Heart right ventricle (tissue), 16 donors: Measurements from ENCODE around the gene RASD1. TPM values are rescaled to one million over a fixed set of nuclear protein-coding genes. Genes with fewer than 3 reads are reported as not detected.

Experiments used
- ATAC-seq, 8 donors: fragments of 200-7000 bp; cut with Tn5 transposase; one replicate each; pipeline ENCODE4 v1.9.1; 2020; ENCODE audit warnings: mild to moderate bottlenecking in 8 of 8, moderate library complexity in 8 of 8, moderate number of reproducible peaks in 1 of 8
- DNase-seq, 2 donors: peaks; one replicate each; pipeline ENCODE4 v3.0.0-alpha.2; 2020
- H3K27ac ChIP-seq, 10 donors: fragments of 200-600 bp; sonication (generic) in 2 of 10; one replicate each; pipeline versions ENCODE4 v1.5.0 to v1.8.0; 2020 to 2022; ENCODE audit warnings: mild to moderate bottlenecking in 3 of 10
- H3K27me3 ChIP-seq, 7 donors: fragments of 200-600 bp; one replicate each; pipeline ENCODE4 v1.8.0; 2021 to 2022; ENCODE audit warnings: mild to moderate bottlenecking in 2 of 7
- H3K36me3 ChIP-seq, 9 donors: fragments of 200-600 bp; sonication (generic) in 1 of 9; one replicate each; pipeline versions ENCODE4 v1.5.0 to v1.8.0; 2020 to 2022; ENCODE audit warnings: mild to moderate bottlenecking in 2 of 9
- H3K4me1 ChIP-seq, 9 donors: fragments of 200-600 bp; sonication (generic) in 1 of 9; one replicate each; pipeline versions ENCODE4 v1.5.0 to v1.8.0; 2020 to 2022; ENCODE audit warnings: mild to moderate bottlenecking in 4 of 9
- H3K4me3 ChIP-seq, 10 donors: fragments of 200-600 bp; sonication (generic) in 2 of 10; one replicate each; pipeline versions ENCODE4 v1.5.0 to v1.8.0; 2020 to 2022; ENCODE audit warnings: mild to moderate bottlenecking in 7 of 10, moderate library complexity in 2 of 10
- H3K9me3 ChIP-seq, 11 donors: fragments of 200-600 bp in 10 of 11; sonication (generic) in 2 of 11; one replicate each; pipeline versions ENCODE4 v1.5.0 to v1.8.0; 2013 to 2022; ENCODE audit warnings: mild to moderate bottlenecking in 2 of 11, control low read depth in 1 of 11, moderate library complexity in 1 of 11
- CTCF ChIP-seq, 9 donors: fragments of 200-600 bp; sonication (generic) in 2 of 9; IDR thresholded peaks; one replicate each; pipeline versions ENCODE4 v1.5.0 to v1.8.0; 2021 to 2022; ENCODE audit warnings: antibody characterized with exemption in 9 of 9, mild to moderate bottlenecking in 5 of 9, moderate library complexity in 1 of 9
- WGBS, 2 donors: extraction: QIAGEN DNeasy Blood & Tissue Kit; methylation state at CpG; one replicate each; pipeline ENCODE4 v1.1.7; 2013; ENCODE audit warnings: inconsistent platforms in 1 of 2; 5-methylcytosine and 5-hydroxymethylcytosine counted together
- intact Hi-C, 10 donors: fragments of 100-400 bp; cut with DNase I; formaldehyde crosslinking; loops; one replicate each; pipeline versions ENCODE4 v1.11.1 to v1.14.2; 2022
- polyA plus RNA-seq, 2 donors: library from polyadenylated mRNA; stranded (reverse); fragments of 200-250 nt; gene quantifications; one replicate each; pipeline ENCODE4 v1.2.3, GENCODE V29; 2013
- total RNA-seq, 10 donors: library from RNA; stranded (reverse); fragmentation: NEBNext Ultra II Directional in 3 of 10; extraction: Animal tissue kit (Norgen Biotek cat#: 25700) in 3 of 10; gene quantifications; one replicate each; pipeline versions ENCODE4 v1.2.1 to v1.2.4, GENCODE V29; 2021 to 2023
- donor health status: Arrhythmogenic right ventricular cardiomyopathy.
- donor health status: ischemic (EF 13 %, LVEDD 7.1; RV severe dilation, severe dysfunction).
- donor health status: healthy with polysubstance abuse.
- donor health status: DM: no; HTN: yes; CAD: no.
- donor health status: DM: no; HTN: no; CAD: no.
- donor health status: ischemic (EF 25% LVEDD 6.9; RV normal size, moderate dysfunction).
- donor health status: ischemic (EF 25% LVEDD 5.7; RV mildly dilated, moderate dysfunction).
- donor health status: healthy.
- donor health status: DM: yes; HTN: yes; CAD: no.
- donor health status: Ischemic cardiomyopathy.
- donor health status: ischemic (EF 35%, LVEDD 5.7; RV mildly dilated, moderate dysfunction).
- donor health status: nonischemic (EF 11% LVEDD 7.7; RV severe dilation, severe dysfunction).
- donor health status: DM: yes; HTN: yes; CAD: no.
- donor health status: PGD.
- donor health status: ischemic (EF 29% LVEDD 5.4; RV normal size, mild dysfunction).
- donor health status: nonischemic (EF 23%, LVEDD 6.1; RV moderate dilation, normal function).

RASD1 gene
- total and polyA plus RNA-seq, 12 donors: 2.2 to 85.8 (median 11.5) TPM

DNA sequence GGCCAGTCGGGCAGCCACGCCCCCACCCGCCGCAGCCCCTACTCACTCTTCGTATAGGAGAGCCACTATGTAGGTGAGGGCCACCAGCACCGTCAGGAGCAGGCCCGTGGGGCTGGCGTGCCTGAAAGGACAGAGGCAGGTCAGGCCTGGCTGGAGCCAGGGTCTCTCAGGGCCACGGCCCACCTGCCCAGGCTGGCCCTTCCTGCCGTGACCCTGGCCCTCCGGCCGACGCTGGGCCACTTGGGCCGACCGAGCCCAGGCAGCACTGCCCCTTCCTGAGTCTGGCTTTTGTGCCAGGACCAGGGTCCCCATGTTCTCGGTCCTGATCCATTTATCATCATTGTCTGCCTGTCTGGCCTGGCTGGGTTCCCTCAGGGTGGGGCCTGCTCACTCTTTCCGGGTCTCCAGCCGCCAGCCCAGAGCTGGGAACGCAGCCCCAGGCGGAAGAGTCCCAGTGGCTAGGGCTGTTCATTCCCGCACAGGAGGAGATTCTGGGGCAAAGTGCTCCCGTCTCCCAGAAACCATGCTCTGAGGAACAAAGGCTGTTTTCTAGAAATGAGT is 10.1 kb upstream of the RASD1 start:
- Histone ChIP-seq H3K27ac (peak overlapping the region in 9 of 10 donors; percentile 48 to 78 (median 74)), H3K4me1 (peaks cover 4 to 21% (median 14%) of the 10 kb centered on the region in 9 donors), H3K4me3 (no peak overlapping the region), H3K36me3 (no peaks in the 10 kb centered on the region), H3K27me3 (no peaks in the 10 kb centered on the region), H3K9me3 (no peaks in the 10 kb centered on the region)
- intact Hi-C loops: loop anchor here in 1 of 10 donors (10.0 kb wide), 1 partner anchor 129 kb away; no protein-coding TSS in a partner anchor
- DNase-seq: no peak
- no peak for TF ChIP-seq CTCF (IDR thresholded peaks at IDR 0.05)
- ATAC-seq: peak in 6 of 8 donors; percentile 5 to 48 (median 30)
- WGBS, 2 donors: 67 to 70% methylated on average over 22 of the region's 22 CpGs

- ATAC-seq: no peak
- intact Hi-C loops: loop anchor here in 1 of 10 donors (10.0 kb wide), 1 partner anchor 129 kb away; no protein-coding TSS in a partner anchor
Observed at GRCh38 chr17:17505610-17506171, 9.5 kb upstream of the RASD1 start.

GRCh38 chr17:17505151-17505550 is 9.0 kb upstream of the RASD1 start:
- H3K4me1 ChIP-seq: peaks cover 4 to 21% (median 14%) of the 10 kb centered on the region in 9 donors
- ATAC-seq (no peak), DNase-seq (no peak)
- H3K27ac ChIP-seq: no peak overlapping the region
- no peak for TF ChIP-seq CTCF (IDR thresholded peaks at IDR 0.05)
- no peaks in the 10 kb centered on the region for H3K36me3 ChIP-seq
- intact Hi-C loops: loop anchor here in 1 of 10 donors (10.0 kb wide), 1 partner anchor 130 kb away; no protein-coding TSS in a partner anchor
- H3K4me3 ChIP-seq: no peak overlapping the region
- no peaks in the 10 kb centered on the region for H3K27me3 ChIP-seq
- WGBS, 2 donors: 98% methylated on average over 5 of the region's 5 CpGs
- H3K9me3 ChIP-seq: no peaks in the 10 kb centered on the region

More at GRCh38 chr17:17505610-17506171, 9.5 kb upstream of the RASD1 start:
- H3K4me3 ChIP-seq: no peak overlapping the region
- 93 to 94% methylated on average over 21 to 22 of the region's 22 CpGs for WGBS, 2 donors
- peak overlapping the region in 5 of 10 donors; percentile 55 to 76 (median 74) for H3K27ac ChIP-seq
- H3K36me3 ChIP-seq: no peaks in the 10 kb centered on the region
- no peaks in the 10 kb centered on the region for H3K9me3 ChIP-seq
- no peak for TF ChIP-seq CTCF (IDR thresholded peaks at IDR 0.05)
- H3K4me1 ChIP-seq: peaks cover 4 to 21% (median 14%) of the 10 kb centered on the region in 9 donors
- H3K27me3 ChIP-seq: no peaks in the 10 kb centered on the region
- DNase-seq: no peak

GRCh38 chr17:17504341-17505140 is 8.3 kb upstream of the RASD1 start:
- DNase-seq: no peak
- intact Hi-C loops: loop anchor here in 1 of 10 donors (10.0 kb wide), 1 partner anchor 130 kb away; no protein-coding TSS in a partner anchor
- no peak for TF ChIP-seq CTCF (IDR thresholded peaks at IDR 0.05)

More at GRCh38 chr17:17504341-17505140, 8.3 kb upstream of the RASD1 start:
- no peaks in the 10 kb centered on the region for H3K36me3 ChIP-seq
- no peak overlapping the region for H3K27ac ChIP-seq
- H3K27me3 ChIP-seq: no peaks in the 10 kb centered on the region
- H3K9me3 ChIP-seq: no peaks in the 10 kb centered on the region
- H3K4me1 ChIP-seq: peaks cover 4 to 21% (median 14%) of the 10 kb centered on the region in 9 donors
- ATAC-seq: no peak
- WGBS, 2 donors: 86 to 89% methylated on average over 20 of the region's 20 CpGs
- no peak overlapping the region for H3K4me3 ChIP-seq
